Skeletal muscle satellite cell (primary cell): ENCODE measurements around the gene NPAS1.
"Not testable (repeated sequence)": the region's sequence is repeated elsewhere in the genome, so short reads cannot be mapped to it uniquely, and the experiment has no call there.

Experiments
- H3K27me3 ChIP-seq: 2 replicates; pipeline ENCODE4 v1.7.0; 2013; ENCODE audit warnings: low read length; ENCODE audit not compliant: control insufficient read depth, insufficient read depth
- H3K36me3 ChIP-seq: 2 replicates; pipeline ENCODE4 v1.7.0; 2013; ENCODE audit warnings: mild to moderate bottlenecking, control low read depth, low read length; ENCODE audit not compliant: insufficient read depth
- H3K4me1 ChIP-seq: 2 replicates; pipeline ENCODE4 v1.7.0; 2013; ENCODE audit warnings: low read length; ENCODE audit not compliant: control insufficient read depth, insufficient read depth
- H3K4me2 ChIP-seq: 2 replicates; pipeline ENCODE4 v1.7.0; 2013; ENCODE audit warnings: mild to moderate bottlenecking, low read length
- H3K4me3 ChIP-seq: 2 replicates; pipeline ENCODE4 v1.7.0; 2013; ENCODE audit warnings: low read length
- H3K9ac ChIP-seq: 2 replicates; pipeline ENCODE4 v1.7.0; 2013; ENCODE audit warnings: mild to moderate bottlenecking, low read depth, low read length, moderate library complexity
- H3K9me3 ChIP-seq: replicated peaks from 2 replicates; pipeline ENCODE4 v1.7.0; 2013; ENCODE audit warnings: mild to moderate bottlenecking, control low read depth, low read length

Gene NPAS1

GRCh38 chr19:47074621-47075020 is 55.0 kb downstream of the NPAS1 start:
- no peak overlapping the region for H3K4me2 ChIP-seq
- no peak overlapping the region for H3K9ac ChIP-seq
- H3K9me3 ChIP-seq, result no peaks in the 10 kb centered on the region
- peaks cover 2% of the 10 kb centered on the region for H3K4me1 ChIP-seq
- peaks cover 59% of the 10 kb centered on the region for H3K36me3 ChIP-seq
- H3K27me3 ChIP-seq, result no peaks in the 10 kb centered on the region
- no peak overlapping the region for H3K4me3 ChIP-seq

DNA sequence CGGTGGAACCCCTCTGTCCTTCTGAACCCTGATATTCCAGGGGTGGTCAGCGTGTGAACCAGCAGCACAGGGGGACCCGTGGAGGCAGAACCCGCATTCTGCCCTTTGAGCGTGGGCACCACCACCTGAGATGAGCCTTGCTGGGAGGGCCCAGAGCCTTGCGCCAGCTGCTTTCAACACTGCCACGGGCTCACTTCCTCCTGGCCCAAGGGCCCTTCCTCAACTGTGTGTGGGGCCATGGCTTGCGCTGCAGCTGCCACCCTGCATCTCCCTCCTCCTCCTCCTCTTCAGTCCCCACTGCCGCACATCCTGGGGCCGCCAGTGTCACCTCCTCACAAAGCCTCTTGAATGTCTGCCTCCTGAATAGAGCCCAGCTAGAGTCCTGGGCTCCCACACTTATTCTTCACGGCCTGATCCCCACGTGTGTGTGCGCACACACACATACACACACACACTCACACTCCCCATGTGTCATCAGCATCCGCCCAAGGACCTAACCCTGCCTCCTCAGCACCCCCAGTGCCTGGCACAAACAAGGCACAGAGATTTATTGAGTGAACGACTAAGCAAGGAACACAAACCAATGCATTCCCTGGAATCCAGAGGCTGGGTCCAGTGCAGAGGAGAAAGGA is 55.7 kb downstream of the NPAS1 start:
- H3K36me3 ChIP-seq, result peaks cover 59% of the 10 kb centered on the region
- no peak overlapping the region for H3K4me3 ChIP-seq
- peaks cover 8% of the 10 kb centered on the region for H3K4me1 ChIP-seq
- no peaks in the 10 kb centered on the region for H3K27me3 ChIP-seq
- H3K9ac ChIP-seq, result no peak overlapping the region
- H3K4me2 ChIP-seq, result no peak overlapping the region
- no peaks in the 10 kb centered on the region for H3K9me3 ChIP-seq

GRCh38 chr19:47075941-47076340 is 56.3 kb downstream of the NPAS1 start:
- H3K4me1 ChIP-seq, result peaks cover 8% of the 10 kb centered on the region
- H3K36me3 ChIP-seq, result peaks cover 59% of the 10 kb centered on the region
- H3K9me3 ChIP-seq, result no peaks in the 10 kb centered on the region
- H3K4me3 ChIP-seq, result no peak overlapping the region
- H3K4me2 ChIP-seq, result no peak overlapping the region
- H3K27me3 ChIP-seq, result no peaks in the 10 kb centered on the region
- H3K9ac ChIP-seq, result no peak overlapping the region

DNA sequence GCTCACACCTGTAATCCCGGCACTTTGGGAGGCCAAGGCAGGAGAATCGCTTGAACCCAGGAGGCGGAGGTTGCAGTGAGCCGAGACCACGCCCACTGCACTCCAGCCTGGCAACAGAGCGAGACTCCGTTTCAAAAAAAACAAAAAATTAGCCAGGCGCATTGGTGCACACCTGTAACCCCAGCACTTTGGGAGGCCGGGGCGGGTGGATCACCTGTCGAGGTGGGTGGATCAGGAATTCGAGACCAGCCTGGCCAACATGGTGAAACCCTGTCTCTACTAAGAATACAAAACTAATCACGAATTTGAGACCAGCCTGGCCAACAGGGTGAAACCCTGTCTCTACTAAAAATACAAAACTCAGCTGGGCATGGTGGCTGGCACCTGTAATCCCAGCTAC is 58.7 kb downstream of the NPAS1 start:
- peaks cover 61% of the 10 kb centered on the region for H3K36me3 ChIP-seq
- H3K4me2 ChIP-seq, H3K9ac ChIP-seq, H3K4me3 ChIP-seq, H3K9me3 ChIP-seq, H3K4me1 ChIP-seq, H3K27me3 ChIP-seq: not testable (repeated sequence)

DNA sequence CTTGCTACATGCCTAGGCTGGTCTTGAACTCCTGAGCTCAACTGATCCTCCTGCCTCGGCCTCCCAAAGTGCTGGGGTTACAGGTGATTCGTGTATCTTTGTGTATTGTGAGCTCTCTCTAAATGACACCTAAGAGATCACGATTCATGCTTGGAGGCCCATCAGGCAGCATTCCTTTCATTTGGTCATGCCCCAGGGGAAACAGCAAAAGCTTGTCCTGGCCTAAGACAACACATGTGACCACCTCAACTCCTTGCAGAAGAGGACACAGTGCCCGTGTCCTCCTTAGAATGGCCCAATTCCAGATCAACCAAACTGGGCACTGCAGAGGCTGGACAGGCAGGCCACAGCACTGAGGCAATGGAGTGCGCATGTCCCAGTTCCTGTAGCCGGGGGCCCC is 61.5 kb downstream of the NPAS1 start:
- H3K4me1 ChIP-seq, result peaks cover 8% of the 10 kb centered on the region
- H3K4me3 ChIP-seq, result no peak overlapping the region
- no peaks in the 10 kb centered on the region for H3K27me3 ChIP-seq
- H3K9ac ChIP-seq, result no peak overlapping the region
- H3K4me2 ChIP-seq, result no peak overlapping the region
- no peaks in the 10 kb centered on the region for H3K9me3 ChIP-seq
- H3K36me3 ChIP-seq, result peaks cover 69% of the 10 kb centered on the region

- Histone ChIP-seq H3K4me1 (peaks cover 8% of the 10 kb centered on the region), H3K4me3 (no peak overlapping the region), H3K9ac (no peak overlapping the region), H3K27me3 (no peaks in the 10 kb centered on the region), H3K4me2 (no peak overlapping the region), H3K9me3 (no peaks in the 10 kb centered on the region), H3K36me3 (peaks cover 73% of the 10 kb centered on the region)
Measured at GRCh38 chr19:47082493-47082892, 62.9 kb downstream of the NPAS1 start.

- Histone ChIP-seq H3K27me3 (no peaks in the 10 kb centered on the region), H3K4me2 (no peak overlapping the region), H3K4me1 (peaks cover 3% of the 10 kb centered on the region), H3K36me3 (peaks cover 74% of the 10 kb centered on the region), H3K9ac (no peak overlapping the region), H3K9me3 (no peaks in the 10 kb centered on the region), H3K4me3 (no peak overlapping the region)
Measured at GRCh38 chr19:47084879-47085439, 65.3 kb downstream of the NPAS1 start.

GRCh38 chr19:47086280-47086679 is 66.6 kb downstream of the NPAS1 start:
- Histone ChIP-seq H3K36me3 (peaks cover 72% of the 10 kb centered on the region), H3K4me2 (no peak overlapping the region), H3K4me1 (no peaks in the 10 kb centered on the region), H3K27me3 (no peaks in the 10 kb centered on the region), H3K9ac (no peak overlapping the region), H3K9me3 (no peaks in the 10 kb centered on the region), H3K4me3 (no peak overlapping the region)

GRCh38 chr19:47089767-47090350 is 70.2 kb downstream of the NPAS1 start:
- no peak overlapping the region for H3K9ac ChIP-seq
- H3K4me1 ChIP-seq, result peaks cover 13% of the 10 kb centered on the region
- no peak overlapping the region for H3K4me3 ChIP-seq

DNA sequence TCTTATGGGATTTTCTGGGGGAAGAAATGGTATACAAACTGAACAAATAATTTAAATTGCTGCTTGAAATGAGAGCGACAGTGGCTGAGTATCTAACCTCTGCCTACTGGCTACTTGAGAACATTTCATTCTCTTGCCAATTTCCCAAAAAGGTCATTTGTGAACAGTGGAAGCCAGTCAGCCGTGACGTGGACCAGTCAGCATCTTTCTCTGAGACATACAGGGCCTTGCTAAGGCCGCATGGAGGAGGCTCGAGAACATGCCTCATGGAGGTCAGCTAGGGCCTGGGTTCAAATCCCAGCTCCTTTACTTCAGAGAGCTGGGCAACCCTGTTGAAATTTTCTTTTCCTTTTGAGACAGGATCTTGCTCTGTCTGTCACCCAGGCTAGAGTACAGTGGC is 73.6 kb downstream of the NPAS1 start:
- H3K4me1 ChIP-seq, result peaks cover 45% of the 10 kb centered on the region
- peaks cover 41% of the 10 kb centered on the region for H3K36me3 ChIP-seq
- no peak overlapping the region for H3K4me3 ChIP-seq
- no peaks in the 10 kb centered on the region for H3K9me3 ChIP-seq
- H3K9ac ChIP-seq, result no peak overlapping the region
- H3K4me2 ChIP-seq, result no peak overlapping the region
- H3K27me3 ChIP-seq, result no peaks in the 10 kb centered on the region

More at GRCh38 chr19:47089767-47090350, 70.2 kb downstream of the NPAS1 start:
- Histone ChIP-seq H3K4me2 (no peak overlapping the region), H3K27me3 (no peaks in the 10 kb centered on the region), H3K36me3 (peaks cover 60% of the 10 kb centered on the region), H3K9me3 (no peaks in the 10 kb centered on the region)

GRCh38 chr19:47093841-47094240 is 74.2 kb downstream of the NPAS1 start:
- Histone ChIP-seq H3K36me3 (peaks cover 37% of the 10 kb centered on the region), H3K27me3 (no peaks in the 10 kb centered on the region), H3K9me3 (no peaks in the 10 kb centered on the region), H3K4me3 (no peak overlapping the region), H3K4me2 (no peak overlapping the region), H3K4me1 (peaks cover 51% of the 10 kb centered on the region), H3K9ac (no peak overlapping the region)
